GM12878 (cell line): ENCODE data around the gene HPRT1. TPM values are rescaled to one million over a fixed set of nuclear protein-coding genes. Genes with fewer than 3 reads are reported as not detected.

ENCODE experiments used
- ATAC-seq: fragments of 200-7000 bp; cut with Tn5 transposase; 3 replicates; pipeline ENCODE4 v1.9.1; 2020; ENCODE audit warnings: mild to moderate bottlenecking, moderate library complexity
- BruUV-seq: library from RNA; stranded (reverse); fragments of 400-500 nt; replicated peaks from 2 replicates; lab custom pipeline; 2021; lab: Mats Ljungman, UMichigan
- CTCF ChIA-PET: fragments of 300-600 bp; sonication (Branson Sonifier 250); formaldehyde crosslinking; extraction: SDS; loops from one replicate; lab custom pipeline; 2021; ENCODE audit warnings: inconsistent platforms; lab: Yijun Ruan, JAX
- POLR2A ChIA-PET: fragments of 350-600 bp; formaldehyde crosslinking; extraction: SDS; loops from one replicate; lab custom pipeline; 2021; ENCODE audit warnings: inconsistent platforms; lab: Charles Lee
- RAD21 ChIA-PET: fragments of 300-600 bp; sonication (Branson Sonifier 250); formaldehyde crosslinking; loops from one replicate; lab custom pipeline; 2023; ENCODE audit warnings: antibody characterized with exemption; ENCODE audit not compliant: unreplicated experiment; lab: Charles Lee
- SMC1A ChIA-PET: fragments of 300-600 bp; sonication (Branson Sonifier 250); formaldehyde crosslinking; loops from one replicate; lab custom pipeline; 2023; ENCODE audit not compliant: unreplicated experiment, uncharacterized antibody; lab: Charles Lee
- DNase-seq: peaks from one replicate; pipeline ENCODE4 v3.0.0-alpha.2; 2011; ENCODE audit warnings: low read depth, low spot score
- FAIRE-seq: peaks from 3 replicates; lab custom pipeline; 2011; peaks lifted over from hg19 to GRCh38; lab: Jason Lieb, UNC
- H2AFZ ChIP-seq: 2 replicates; pipeline ENCODE4 v1.6.0; 2011; ENCODE audit warnings: low read depth, low read length, control low read depth; ENCODE audit not compliant: control insufficient read depth
- H3K27ac ChIP-seq: 2 replicates; pipeline ENCODE4 v1.5.1; 2011; ENCODE audit warnings: control low read depth; ENCODE audit not compliant: control insufficient read depth, insufficient read depth
- H3K27me3 ChIP-seq, 2 experiments: replicated peaks in 1 of 2; 2 replicates each; pipeline versions ENCODE4 v1.6.0 to v1.6.1; 2011; ENCODE audit warnings: low read length in 1 of 2; ENCODE audit not compliant: control insufficient read depth in 2 of 2, insufficient read depth in 2 of 2
- H3K36me3 ChIP-seq, 2 experiments: 2 replicates each; pipeline ENCODE4 v1.5.1; 2011; ENCODE audit warnings: low read length in 1 of 2; ENCODE audit not compliant: control insufficient read depth in 2 of 2, insufficient read depth in 2 of 2
- H3K4me1 ChIP-seq: 2 replicates; pipeline ENCODE4 v1.6.1; 2011; ENCODE audit warnings: mild to moderate bottlenecking, low read length, moderate library complexity, mixed read lengths; ENCODE audit not compliant: control insufficient read depth, insufficient read depth
- H3K4me2 ChIP-seq: 2 replicates; pipeline ENCODE4 v1.6.0; 2011; ENCODE audit warnings: control low read depth; ENCODE audit not compliant: control insufficient read depth, insufficient read depth
- H3K4me3 ChIP-seq: fragments of 200-600 bp; sonication (generic); 2 replicates; pipeline ENCODE4 v1.5.1; 2016
- H3K79me2 ChIP-seq: 2 replicates; pipeline ENCODE4 v1.6.0; 2011; ENCODE audit warnings: low read length; ENCODE audit not compliant: control insufficient read depth, insufficient read depth
- H3K9ac ChIP-seq: 2 replicates; pipeline ENCODE4 v1.8.0; 2011; ENCODE audit warnings: low read length, control low read depth, mixed read lengths; ENCODE audit not compliant: control insufficient read depth, insufficient read depth
- H3K9me3 ChIP-seq: replicated peaks from 3 replicates; pipeline ENCODE4 v1.5.1; 2011; ENCODE audit warnings: mild to moderate bottlenecking, low read length; ENCODE audit not compliant: control insufficient read depth, insufficient read depth
- H4K20me1 ChIP-seq: 2 replicates; pipeline ENCODE4 v1.6.0; 2011; ENCODE audit not compliant: control insufficient read depth, insufficient read depth
- BCL11A ChIP-seq: IDR thresholded peaks from 2 replicates; pipeline ENCODE4 v1.6.1; 2011; ENCODE audit warnings: low read depth, low read length
- FOXK2 ChIP-seq: fragments of 450-650 bp; IDR thresholded peaks from 2 replicates; pipeline ENCODE4 v1.6.1; 2017; ENCODE audit warnings: mild to moderate bottlenecking, moderate library complexity
- HDGF ChIP-seq: fragments of 450-650 bp; IDR thresholded peaks from 2 replicates; pipeline ENCODE4 v1.6.1; 2016; ENCODE audit warnings: antibody characterized with exemption
- IKZF1 ChIP-seq: fragments of 450-650 bp; conservative IDR thresholded peaks from 2 replicates; pipeline ENCODE4 v1.6.1; 2017; ENCODE audit warnings: antibody characterized with exemption, mild to moderate bottlenecking
- MYC ChIP-seq: IDR thresholded peaks from 2 replicates; pipeline ENCODE4 v1.6.1; 2011; ENCODE audit warnings: mild to moderate bottlenecking, low read length, moderate library complexity, inconsistent platforms; ENCODE audit not compliant: insufficient read depth, insufficient replicate concordance, insufficient read length, severe bottlenecking
- RUNX3 ChIP-seq: IDR thresholded peaks from 2 replicates; pipeline ENCODE4 v1.6.1; 2012; ENCODE audit warnings: low read length, inconsistent platforms
- TCF3 ChIP-seq: IDR thresholded peaks from 2 replicates; pipeline ENCODE4 v1.6.1; 2012; ENCODE audit warnings: low read depth, mild to moderate bottlenecking, low read length, borderline replicate concordance; ENCODE audit not compliant: insufficient read depth
- WGBS: methylation state at CpG from one replicate; pipeline ENCODE4 v1.1.6; 2016; ENCODE audit warnings: low lambda C conversion rate; ENCODE audit not compliant: insufficient replicate concordance, insufficient coverage; ENCODE audit errors: missing lambda C conversion rate; 5-methylcytosine and 5-hydroxymethylcytosine counted together
- in situ Hi-C: fragments of 300-500 bp; cut with MboI; formaldehyde crosslinking; loops from 9 replicates; pipeline ENCODE4 v1.14.3; 2018; ENCODE audit warnings: mixed read lengths
- intact Hi-C: fragments of 100-400 bp; cut with micrococcal nuclease; formaldehyde crosslinking; loops from one replicate; pipeline ENCODE4 v1.14.2; 2022; ENCODE audit not compliant: unreplicated experiment
- polyA plus RNA-seq, 11 experiments: library from polyadenylated mRNA; depleted of rRNA in 4 of 11; unstranded in 6 of 11; stranded (reverse) in 5 of 11; fragments of >200 nt; fragmentation: Nextera tagmentation in 4 of 11; fragmentation: Illumina TruSeq in 1 of 11; extraction: Ambion mirVana in 4 of 11; extraction: Trizol in 1 of 11; gene quantifications; 1 replicate in 1 of 11; 2 replicates in 10 of 11; pipeline versions ENCODE4 v1.2.1 to v1.2.3, GENCODE V29; 2011 to 2016; ENCODE audit warnings: inconsistent platforms in 2 of 11, missing spikeins in 2 of 11, low read depth in 1 of 11
- total RNA-seq, 4 experiments: library from RNA; depleted of rRNA in 3 of 4; stranded (reverse); fragments of >200 nt in 3 of 4; fragmentation: Illumina TruSeq in 1 of 4; extraction: Trizol in 1 of 4; gene quantifications; 2 replicates each; pipeline versions ENCODE4 v1.2.1 to v1.2.3, GENCODE V29; 2013 to 2021

HPRT1 gene
- total and polyA plus RNA-seq, 10 of the 15 experiments (the other 5 are each of a cell fraction or from before 2014, with no cell fraction given) = 19.3 to 161 (median 92.7) TPM

DNA sequence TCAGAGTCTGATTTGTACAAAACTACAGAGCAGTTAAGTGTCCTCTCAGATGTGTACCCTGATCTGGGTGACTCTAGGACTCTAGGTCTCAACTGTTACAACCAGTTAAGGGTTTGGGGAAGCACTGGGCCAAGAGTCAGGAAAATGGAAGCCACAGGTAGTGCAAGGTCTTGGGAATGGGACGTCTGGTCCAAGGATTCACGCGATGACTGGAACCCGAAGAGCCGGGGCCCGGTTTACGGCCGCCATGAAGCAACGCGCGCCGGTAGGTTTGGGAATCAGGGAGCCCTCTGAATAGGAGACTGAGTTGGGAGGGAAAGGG, 321 bp upstream of the HPRT1 start:
- peak; percentile 8 for ATAC-seq
- H3K4me3 ChIP-seq = peak overlapping the region; percentile 70; the same call in 1 of the 2 replicates
- in situ Hi-C loops = no loop called here

DNA sequence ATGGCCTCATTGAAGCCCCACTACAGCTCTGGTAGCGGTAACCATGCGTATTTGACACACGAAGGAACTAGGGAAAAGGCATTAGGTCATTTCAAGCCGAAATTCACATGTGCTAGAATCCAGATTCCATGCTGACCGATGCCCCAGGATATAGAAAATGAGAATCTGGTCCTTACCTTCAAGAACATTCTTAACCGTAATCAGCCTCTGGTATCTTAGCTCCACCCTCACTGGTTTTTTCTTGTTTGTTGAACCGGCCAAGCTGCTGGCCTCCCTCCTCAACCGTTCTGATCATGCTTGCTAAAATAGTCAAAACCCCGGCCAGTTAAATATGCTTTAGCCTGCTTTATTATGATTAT, 876 bp downstream of the HPRT1 start:
- FAIRE-seq (no peak), DNase-seq (no peak)
- Histone ChIP-seq H3K4me3 (peak overlapping the region; percentile 65), H3K4me1 (no peaks in the 10 kb centered on the region), H3K4me2 (peak overlapping the region; percentile 73), H4K20me1 (no peaks in the 10 kb centered on the region), H3K27me3 (no peaks in the 10 kb centered on the region), H3K9ac (peak overlapping the region; percentile 72)
- BruUV-seq = no TSS peak
- POLR2A ChIA-PET = no interaction called here
- in situ Hi-C loops = no loop called here
- RAD21 ChIA-PET = interaction anchor here (0.6 to 1.3 kb wide), 2 partner anchors 16 to 300 kb away, joined by 3 read pairs; no protein-coding TSS in a partner anchor
- TF ChIP-seq BCL11A (no peak), FOXK2 (no peak), MYC (no peak), TCF3 (no peak)
- TF ChIP-seq, all 136 proteins: peak for 0
- Histone ChIP-seq H3K9me3 (no peaks in the 10 kb centered on the region), H3K36me3 (no peaks in the 10 kb centered on the region), H2AFZ (peak overlapping the region; percentile 47), H3K79me2 (peaks cover 33% of the 10 kb centered on the region), H3K27ac (peak overlapping the region; percentile 64)
- WGBS = 27% methylated on average over 9 of the region's 9 CpGs
- CTCF ChIA-PET = interaction anchor here (1.0 to 1.7 kb wide), 2 partner anchors 72 to 92 kb away, joined by 3 to 7 read pairs; no protein-coding TSS in a partner anchor
- peak; percentile 32 for ATAC-seq
- SMC1A ChIA-PET = interaction anchor here (0.5 to 1.6 kb wide), 4 partner anchors 8 to 91 kb away, joined by 3 to 6 read pairs (median 3); no protein-coding TSS in a partner anchor
- intact Hi-C loops = loop anchor here (2.0 kb wide), 1 partner anchor 38 kb away; no protein-coding TSS in a partner anchor

More for the DNA sequence above, 321 bp upstream of the HPRT1 start:
- ChIA-PET CTCF (interaction anchor here (1.9 kb wide), 1 partner anchor 15 kb away, joined by 6 read pairs; no protein-coding TSS in a partner anchor), POLR2A (no interaction called here), RAD21 (no interaction called here), SMC1A (no interaction called here)
- no peaks in the 10 kb centered on the region for H4K20me1 ChIP-seq
- H3K9ac ChIP-seq = peak overlapping the region; percentile 58; the same call in 1 of the 2 replicates
- H3K79me2 ChIP-seq = peaks cover 27% of the 10 kb centered on the region
- no peaks in the 10 kb centered on the region for H3K4me1 ChIP-seq
- no TSS peak for BruUV-seq
- intact Hi-C loops = loop anchor here (2.0 kb wide), 1 partner anchor 37 kb away; no protein-coding TSS in a partner anchor
- no peaks in the 10 kb centered on the region for H3K9me3 ChIP-seq
- no peaks in the 10 kb centered on the region for H3K36me3 ChIP-seq
- H2AFZ ChIP-seq = peak overlapping the region; percentile 89
- no peaks in the 10 kb centered on the region for H3K27me3 ChIP-seq
- FAIRE-seq = no peak
- peak overlapping the region; percentile 61 for H3K27ac ChIP-seq
- TF ChIP-seq IKZF1 = 0 out of 2 replicates have a peak, but pooled peaks have one; percentile 18
- no peak for TF ChIP-seq RUNX3
- no peak for TF ChIP-seq HDGF
- H3K4me2 ChIP-seq = peak overlapping the region; percentile 78
- 22% methylated on average over 12 of the region's 12 CpGs for WGBS
- no peak for DNase-seq
